HG03175 (cell line): ENCODE data around the gene MLN.
A peak's percentile ranks its signal among the peaks of the same experiment; 100 is the strongest.

Source experiments
- ATAC-seq: cut with Tn5 transposase; IDR thresholded peaks from one replicate; pipeline ENCODE4 v1.9.1; 2021; ENCODE audit warnings: mild to moderate bottlenecking, moderate library complexity; ENCODE audit not compliant: unreplicated experiment

MLN gene

DNA sequence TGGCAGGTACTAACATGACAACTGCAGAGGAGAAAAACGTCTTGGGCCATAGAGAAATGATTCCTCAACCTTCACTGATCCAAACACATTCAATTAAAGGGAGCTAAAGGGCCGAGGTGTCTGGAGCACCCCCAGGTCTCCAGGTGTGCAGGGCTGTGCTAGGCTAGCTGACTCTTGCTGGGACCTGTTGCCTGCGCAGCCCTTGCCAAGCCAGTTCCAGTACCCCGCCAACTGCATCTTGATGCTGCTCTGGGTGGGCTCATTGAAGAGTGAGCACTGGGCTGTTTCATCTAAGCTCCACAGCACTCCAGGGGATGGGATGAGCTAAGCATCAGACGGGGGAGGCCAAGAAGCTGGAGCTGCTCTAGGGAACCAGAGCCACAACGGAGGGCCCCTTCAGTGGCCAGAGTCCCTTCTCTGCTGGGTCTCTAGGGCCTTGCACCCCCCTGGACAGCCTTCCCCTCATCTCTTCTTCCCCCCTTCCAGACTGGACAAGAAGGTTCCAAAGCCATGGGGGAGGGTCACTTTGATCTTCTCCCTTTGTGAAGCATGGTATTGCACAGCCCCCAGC, 30.8 kb downstream of the MLN start:
- no peak for ATAC-seq

GRCh38 chr6:33772082-33772830, 31.5 kb downstream of the MLN start:
- no peak for ATAC-seq

- no peak for ATAC-seq
Measured at GRCh38 chr6:33771146-33772081, 32.4 kb downstream of the MLN start.

- no peak for ATAC-seq
Measured at GRCh38 chr6:33770833-33771145, 33.0 kb downstream of the MLN start.

- ATAC-seq: no peak
Measured at GRCh38 chr6:33770124-33770832, 33.5 kb downstream of the MLN start.

DNA sequence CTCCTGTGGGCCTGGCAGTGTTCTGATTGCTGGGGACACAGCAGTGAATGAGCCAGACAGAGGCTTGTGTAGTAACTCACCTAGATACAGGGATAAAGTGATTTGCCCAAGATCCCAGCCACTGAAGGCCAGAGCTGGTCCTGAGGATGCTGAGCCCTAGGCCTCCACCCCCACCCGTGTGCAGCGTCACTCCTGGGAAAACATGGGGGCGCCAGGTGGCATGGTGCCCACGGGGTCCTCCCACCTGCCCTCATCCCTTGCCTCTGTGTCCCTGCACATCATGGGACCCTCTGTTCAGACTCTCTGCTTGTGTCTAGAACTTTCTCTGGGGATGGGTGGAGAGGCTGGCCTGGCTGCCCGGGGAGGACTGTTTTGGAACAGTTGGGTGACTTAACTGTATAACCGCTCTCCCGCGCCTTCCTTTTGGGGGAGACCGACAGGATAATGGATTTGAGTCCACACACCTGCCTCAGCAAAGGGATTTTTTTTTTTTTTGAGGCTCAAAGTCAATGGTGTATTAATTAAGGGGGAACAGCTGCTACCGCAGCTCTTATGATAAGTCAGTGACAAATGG, 34.5 kb downstream of the MLN start:
- no peak for ATAC-seq

GRCh38 chr6:33768644-33769120, 35.1 kb downstream of the MLN start:
- peak; percentile 53 for ATAC-seq

- ATAC-seq: no peak
Measured at GRCh38 chr6:33766921-33767907, 36.6 kb downstream of the MLN start.

- no peak for ATAC-seq
Measured at GRCh38 chr6:33765368-33765767, 38.4 kb downstream of the MLN start.

DNA sequence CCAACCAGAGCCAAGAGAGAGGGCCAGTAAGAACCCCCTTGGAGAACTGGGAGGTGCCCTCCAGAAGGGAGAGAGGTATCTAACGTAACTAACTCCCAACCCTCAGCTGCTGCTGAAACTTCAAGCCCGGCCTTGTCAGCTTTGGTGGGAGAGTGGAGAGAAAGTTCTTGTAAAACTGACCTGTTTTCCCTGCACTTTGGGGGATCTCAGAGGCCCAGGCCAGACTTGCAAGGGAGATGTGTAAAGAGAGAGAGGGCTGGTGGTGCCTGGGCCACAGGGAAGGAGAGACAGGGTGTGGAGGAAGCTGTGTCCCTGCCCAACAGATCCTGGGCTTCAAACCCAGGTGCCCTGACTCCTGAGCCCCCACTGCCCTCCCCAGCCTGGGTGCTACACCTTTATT, 39.8 kb downstream of the MLN start:
- no peak for ATAC-seq

GRCh38 chr6:33763483-33763882, 40.3 kb downstream of the MLN start:
- no peak for ATAC-seq

- no peak for ATAC-seq
Measured at GRCh38 chr6:33762713-33763112, 41.1 kb downstream of the MLN start.

DNA sequence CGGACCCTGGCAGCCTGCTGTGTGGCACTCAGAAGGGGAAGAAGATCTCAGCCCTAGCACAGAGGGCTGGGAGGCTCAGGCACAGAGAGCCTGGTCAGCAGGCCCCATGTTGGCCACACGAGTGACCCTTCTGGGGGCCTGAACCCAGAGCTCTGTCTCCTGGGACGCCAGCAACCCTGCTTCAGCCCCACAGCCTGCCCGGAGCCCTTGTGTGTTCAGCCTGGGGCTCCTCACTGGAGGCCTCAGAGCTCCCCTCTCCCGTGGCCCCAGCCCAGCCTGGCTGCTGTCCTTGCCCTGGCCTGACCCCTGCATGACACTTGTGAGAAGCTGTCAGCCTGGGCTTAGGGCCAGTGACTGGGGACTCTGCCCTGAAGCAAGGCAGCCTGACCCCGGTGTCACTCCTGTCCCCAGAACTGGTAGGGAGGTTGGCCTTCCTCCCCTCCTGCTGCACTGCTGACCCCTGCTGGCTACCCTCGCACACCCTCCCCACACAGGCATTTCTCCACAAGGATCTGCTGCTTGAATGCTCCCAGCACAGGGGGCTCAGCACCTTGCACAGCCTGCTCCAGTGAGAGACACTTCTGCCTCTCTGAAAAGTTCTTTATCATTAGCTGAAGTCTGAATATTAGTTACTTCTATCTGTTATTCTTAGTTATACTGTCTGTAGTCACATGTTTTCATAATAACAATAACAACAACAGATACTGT, 41.7 kb downstream of the MLN start:
- no peak for ATAC-seq

DNA sequence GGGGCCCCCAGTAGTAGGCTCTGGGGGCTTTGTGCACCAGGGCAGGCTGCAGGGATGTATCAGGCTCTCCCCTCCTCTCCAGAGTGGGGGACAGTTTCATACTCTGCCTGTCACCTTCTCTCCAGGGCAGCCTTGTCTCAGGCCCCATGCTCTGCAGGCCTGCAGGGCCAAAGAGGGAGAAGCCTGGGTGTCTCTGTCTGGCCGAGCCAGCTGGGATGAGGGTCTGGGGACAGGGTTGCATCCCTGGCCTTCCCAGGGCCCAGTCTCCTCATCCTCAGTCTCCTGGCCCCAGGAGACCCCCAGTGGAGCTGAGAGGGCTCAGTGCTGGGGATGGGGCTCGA, 42.3 kb downstream of the MLN start:
- no peak for ATAC-seq

- ATAC-seq: no peak
Measured at GRCh38 chr6:33759887-33760629, 43.7 kb downstream of the MLN start.

DNA sequence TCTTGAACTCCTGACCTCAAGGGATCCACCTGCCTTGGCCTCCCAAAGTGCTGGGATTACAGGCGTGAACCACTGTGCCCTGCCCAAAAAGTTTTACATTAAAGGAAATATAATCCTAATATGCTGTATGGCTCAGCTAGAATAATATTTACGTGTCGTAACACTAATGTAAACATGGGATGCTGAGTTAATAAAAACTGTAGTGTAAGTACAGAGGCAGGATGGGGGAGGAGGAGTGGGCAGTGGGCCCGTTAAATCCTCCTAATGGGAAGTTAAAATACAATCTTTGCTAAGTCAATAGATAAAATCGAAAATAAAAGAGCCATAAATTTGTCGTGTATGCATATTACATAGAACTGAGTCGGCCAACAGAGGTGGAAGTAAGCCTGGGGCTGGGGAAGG, 45.0 kb downstream of the MLN start:
- ATAC-seq: no peak

DNA sequence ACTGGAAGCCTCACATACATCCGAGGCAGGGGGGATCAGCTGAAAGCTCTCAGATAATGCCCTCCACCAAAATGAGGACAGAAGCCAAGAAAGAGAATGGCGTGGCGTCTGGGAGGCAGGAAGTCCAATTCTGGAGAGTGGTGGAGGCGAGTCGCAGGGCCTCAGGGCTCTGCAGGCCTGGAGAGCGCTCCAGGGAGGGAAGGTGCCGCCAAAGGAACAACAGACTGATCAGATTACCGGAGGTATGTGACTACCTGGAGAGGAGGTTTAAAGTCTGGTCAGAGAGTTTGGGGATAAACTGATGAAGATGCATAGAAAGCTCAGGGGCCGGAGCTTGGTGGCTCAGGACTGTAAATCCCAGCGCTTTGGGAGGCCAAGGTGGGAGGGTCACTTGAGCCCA, 45.9 kb downstream of the MLN start:
- ATAC-seq: no peak

- ATAC-seq: no peak
Measured at GRCh38 chr6:33757113-33757512, 46.7 kb downstream of the MLN start.
